ENCODE results near the gene HTR1E.
A peak's percentile ranks its signal among the peaks of the same experiment; 100 is the strongest.
"Not testable (repeated sequence)": the region's sequence is repeated elsewhere in the genome, so short reads cannot be mapped to it uniquely, and the experiment has no call there.

The HTR1E gene, protein sequence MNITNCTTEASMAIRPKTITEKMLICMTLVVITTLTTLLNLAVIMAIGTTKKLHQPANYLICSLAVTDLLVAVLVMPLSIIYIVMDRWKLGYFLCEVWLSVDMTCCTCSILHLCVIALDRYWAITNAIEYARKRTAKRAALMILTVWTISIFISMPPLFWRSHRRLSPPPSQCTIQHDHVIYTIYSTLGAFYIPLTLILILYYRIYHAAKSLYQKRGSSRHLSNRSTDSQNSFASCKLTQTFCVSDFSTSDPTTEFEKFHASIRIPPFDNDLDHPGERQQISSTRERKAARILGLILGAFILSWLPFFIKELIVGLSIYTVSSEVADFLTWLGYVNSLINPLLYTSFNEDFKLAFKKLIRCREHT

DNA sequence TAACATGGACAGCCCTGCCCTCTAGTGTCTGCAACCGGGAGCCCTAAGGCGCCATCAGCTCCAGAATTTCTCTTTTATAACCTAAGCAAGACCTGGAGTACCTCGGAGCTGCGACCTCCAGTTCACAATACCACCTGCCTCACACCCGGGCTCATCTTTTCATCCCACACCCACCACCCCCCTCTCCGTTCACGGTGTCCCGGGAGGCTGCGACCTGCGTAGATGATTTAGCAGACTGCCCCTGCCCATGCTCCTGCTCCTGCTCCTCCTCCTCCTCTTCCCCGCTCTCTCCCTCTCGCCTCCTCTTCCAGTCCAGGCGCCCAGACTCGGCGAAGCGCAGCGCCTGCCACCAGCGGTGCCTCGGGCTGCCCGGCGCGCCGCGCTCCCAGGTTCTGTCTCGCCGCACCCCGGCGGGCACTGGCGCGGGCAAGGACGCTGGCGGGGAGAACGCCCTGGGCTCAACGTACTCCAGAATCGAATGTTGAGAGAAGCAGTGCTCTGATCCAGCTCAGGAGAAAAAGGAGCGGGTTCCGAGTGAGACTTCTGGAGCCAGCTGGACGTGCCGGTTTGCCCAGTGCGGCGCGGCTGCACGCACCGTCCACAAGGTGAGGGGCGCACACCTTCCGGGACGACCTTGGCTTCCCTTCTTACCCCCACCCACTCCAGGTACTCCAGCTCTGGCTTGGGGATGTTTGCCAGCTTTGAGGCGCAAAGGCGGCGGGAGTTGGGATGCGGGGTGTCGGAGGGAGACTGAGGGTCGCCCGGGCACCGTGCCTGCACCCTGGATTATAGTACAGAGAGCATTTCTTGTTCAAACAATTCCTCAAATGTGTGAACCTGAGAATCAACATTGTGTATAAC is at the start of gene HTR1E:
Gene HTR1E (plus strand): TSS at position 310 of the 861 bp plus-strand sequence. CDS start 77,807 bp downstream, outside the sequence.
- intact Hi-C loops (cut with DNase I), result loop anchor here (2.0 kb wide), 1 partner anchor 1015 kb away; no protein-coding TSS in a partner anchor
- DNase-seq, result peak; percentile 17 to 94 (median 62)

DNA sequence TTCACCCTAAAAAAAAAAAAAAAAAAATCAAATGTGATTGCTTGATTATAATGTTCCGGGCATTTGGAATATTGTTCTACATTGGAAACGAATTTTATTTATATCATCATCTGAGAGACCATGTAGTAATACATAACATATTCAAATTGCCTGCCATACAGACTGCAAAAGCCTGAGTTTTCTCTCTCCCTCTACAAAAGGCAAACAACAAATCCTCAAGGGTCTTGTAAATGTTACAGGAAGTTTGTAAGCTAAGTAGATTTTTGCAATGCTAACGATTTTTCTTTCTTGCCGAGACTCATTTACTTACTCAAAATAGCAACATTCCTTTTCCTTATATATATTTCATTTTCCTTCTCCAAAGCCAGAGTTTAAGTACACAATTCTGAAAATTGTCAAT is 49.0 kb upstream of the HTR1E start:
- DNase-seq, result no peak
- intact Hi-C loops (cut with DNase I), result no loop called here

DNA sequence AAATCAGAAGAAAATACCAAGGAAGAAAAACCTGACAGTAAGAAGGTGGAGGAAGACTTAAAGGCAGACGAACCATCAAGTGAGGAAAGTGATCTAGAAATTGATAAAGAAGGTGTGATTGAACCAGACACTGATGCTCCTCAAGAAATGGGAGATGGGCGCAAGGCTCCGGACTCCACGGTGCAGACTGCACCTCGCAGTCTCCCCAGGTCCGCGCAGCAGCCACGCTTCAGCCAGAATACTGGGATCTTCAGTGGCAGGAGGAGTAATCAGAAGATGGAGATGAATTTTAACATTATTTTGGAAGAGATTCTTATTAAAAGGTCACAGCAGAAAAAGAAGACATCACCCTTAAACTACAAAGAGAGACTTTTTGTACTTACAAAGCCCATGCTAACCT is 40.1 kb upstream of the HTR1E start:
- intact Hi-C loops (cut with DNase I), result not testable (repeated sequence)
- peak in 1 of 10 donors; percentile 57 for DNase-seq

DNA sequence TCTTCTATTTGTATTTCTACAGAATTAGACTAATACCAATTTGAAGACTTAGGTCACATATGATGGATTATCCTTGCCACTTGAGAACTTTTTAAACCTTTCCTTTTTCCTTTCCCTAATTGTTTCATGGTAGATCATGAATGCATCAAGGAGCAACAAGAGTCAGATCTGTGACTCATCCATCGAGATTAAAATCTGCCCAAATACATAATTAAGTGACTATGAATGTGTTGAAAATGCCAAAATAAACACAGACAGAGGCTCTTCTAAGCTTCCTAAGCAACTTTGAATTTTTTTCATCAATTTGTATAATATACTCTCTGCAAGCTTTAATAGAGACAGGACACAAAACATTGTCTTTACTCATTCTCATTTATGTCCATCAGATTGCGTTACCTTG is 23.5 kb upstream of the HTR1E start:
- intact Hi-C loops (cut with DNase I), result no loop called here
- DNase-seq, result no peak

DNA sequence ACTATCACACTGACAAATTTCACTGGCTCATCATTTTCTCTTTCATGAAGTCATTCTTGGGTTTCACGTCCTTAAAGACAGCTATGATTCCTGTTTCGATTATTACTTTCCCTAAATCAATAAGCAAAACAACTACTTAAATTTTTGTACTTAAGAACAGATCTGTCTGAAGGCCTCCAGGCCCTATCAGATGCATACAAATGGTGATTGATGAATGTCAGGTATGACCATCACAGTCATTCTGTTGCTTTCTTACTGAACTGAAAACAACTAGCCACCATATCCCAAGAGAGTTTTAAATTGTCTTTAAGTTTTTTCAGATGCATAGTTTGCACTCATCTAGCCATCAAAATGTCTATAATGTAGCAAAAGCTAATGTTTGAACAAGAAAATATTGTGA is 20.9 kb upstream of the HTR1E start:
- no peak for DNase-seq
- intact Hi-C loops (cut with DNase I), result no loop called here

DNA sequence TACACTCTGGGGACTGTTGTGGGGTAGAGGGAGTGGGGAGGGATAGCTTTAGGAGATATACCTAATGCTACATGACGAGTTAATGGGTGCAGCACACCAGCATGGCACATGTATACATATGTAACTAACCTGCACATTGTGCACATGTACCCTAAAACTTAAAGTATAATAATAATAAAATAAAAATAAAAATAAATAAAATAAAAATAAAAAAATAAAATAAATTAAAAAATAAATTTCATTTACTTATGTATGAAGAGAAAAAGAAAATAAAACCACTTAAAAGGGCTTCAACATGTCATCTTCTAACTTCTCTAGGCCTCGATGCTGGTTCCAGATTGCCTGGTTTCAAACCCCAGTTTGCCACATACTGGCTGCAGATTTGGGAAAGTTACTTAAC is 10.2 kb upstream of the HTR1E start:
- DNase-seq; intact Hi-C loops (cut with DNase I): not testable (repeated sequence)

DNA sequence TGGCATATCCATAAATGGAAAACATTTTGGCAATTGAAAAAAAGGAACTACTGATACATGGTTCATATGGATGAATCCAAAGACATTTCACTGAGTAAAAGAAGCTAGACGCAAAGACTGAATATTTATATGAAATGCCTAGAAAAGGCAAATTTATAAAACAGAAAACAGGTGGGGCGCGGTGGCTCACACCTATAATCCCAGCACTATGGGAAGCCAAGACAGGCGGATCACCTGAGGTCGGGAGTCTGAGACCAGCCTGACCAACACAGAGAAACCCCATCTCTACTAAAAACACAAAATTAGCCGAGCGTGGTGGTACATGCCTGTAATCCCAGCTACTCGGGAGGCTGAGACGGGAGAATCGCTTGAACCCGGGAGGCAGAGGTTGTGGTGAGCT is 9.5 kb upstream of the HTR1E start:
- intact Hi-C loops (cut with DNase I), result not testable (repeated sequence)
- peak in 1 of 10 donors; percentile 28 for DNase-seq

DNA sequence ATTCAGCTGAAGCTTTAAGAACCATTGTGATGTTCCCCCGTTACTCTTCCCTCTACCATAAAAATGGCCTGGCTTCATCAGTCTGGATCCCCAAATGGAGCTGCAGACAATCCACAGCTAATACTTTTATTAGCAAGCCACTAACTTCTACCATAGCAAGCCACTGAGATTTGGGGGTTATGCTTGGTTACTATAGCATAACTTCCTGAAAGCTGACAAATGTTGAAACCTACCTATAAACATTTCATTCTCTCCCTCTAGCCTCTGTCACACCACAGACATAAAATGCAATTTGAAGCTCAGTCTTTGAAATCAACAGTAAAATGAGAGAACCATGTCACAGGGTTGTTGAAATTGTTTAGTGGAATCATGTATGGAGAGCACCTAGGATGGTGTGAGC is 3.0 kb upstream of the HTR1E start:
- DNase-seq, result no peak
- intact Hi-C loops (cut with DNase I), result no loop called here

DNA sequence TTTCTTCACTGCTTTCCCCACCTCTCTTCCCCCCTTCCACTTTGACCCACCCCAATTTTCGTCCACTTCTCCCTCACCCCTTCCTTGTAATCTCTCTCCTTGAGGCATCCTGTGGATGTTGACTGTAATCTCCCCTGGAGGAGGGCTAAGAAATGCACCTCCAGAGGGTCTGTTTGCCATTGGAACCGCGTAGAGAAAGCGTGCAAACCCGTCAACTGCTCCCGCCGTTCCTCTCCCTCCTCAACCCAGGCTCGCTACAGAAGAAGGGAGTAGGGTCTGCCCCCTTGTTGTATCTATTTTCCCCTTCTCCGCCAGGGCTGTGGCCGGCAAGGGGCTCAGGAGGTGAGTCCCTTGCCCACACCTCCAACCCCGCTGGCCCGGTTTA is 502 bp upstream of the HTR1E start:
- intact Hi-C loops (cut with DNase I), result loop anchor here (2.0 kb wide), 1 partner anchor 1014 kb away; no protein-coding TSS in a partner anchor
- peak in 1 of 10 donors; percentile 16 for DNase-seq

DNA sequence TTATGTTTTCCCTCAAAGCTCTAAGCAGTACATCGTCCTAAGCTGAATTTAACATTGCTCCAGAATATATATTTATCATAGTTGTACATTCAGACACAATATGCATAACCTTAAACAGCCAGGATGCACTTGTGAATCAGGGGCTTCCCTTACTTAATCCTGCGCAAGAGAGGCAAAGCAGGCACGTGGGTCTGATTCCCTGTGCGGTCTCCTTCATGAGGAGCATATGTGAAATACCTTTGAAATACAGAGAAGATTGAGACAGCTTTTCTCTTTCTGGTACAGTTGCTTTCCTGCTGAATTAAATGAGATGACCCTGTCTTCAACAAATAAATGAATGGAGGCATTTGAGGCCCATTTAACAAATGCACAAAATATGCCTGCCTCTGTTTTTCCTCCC is 1.5 kb downstream of the HTR1E start:
- intact Hi-C loops (cut with DNase I), result no loop called here
- DNase-seq, result peak in 4 of 10 donors; percentile 12 to 73 (median 60)

DNA sequence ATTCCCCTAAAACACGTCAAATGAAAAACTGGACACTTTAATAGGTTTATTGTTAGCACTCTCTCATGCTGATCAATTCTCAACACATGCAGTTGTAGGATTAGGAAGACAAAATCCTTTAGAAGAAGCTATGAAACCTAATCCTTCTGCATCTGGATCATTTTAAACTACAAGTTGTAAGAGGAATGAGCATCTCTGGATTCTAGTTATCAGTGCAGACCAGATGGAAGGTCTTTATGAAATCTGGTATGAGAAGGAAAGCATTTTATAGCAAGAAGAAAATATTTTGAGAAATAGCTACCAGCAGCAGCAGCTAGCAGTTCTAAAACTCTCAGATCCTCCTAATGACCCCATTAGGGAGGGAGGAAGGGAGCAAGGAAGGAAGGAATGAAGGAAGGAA is 4.1 kb downstream of the HTR1E start:
- intact Hi-C loops (cut with DNase I), result no loop called here

DNA sequence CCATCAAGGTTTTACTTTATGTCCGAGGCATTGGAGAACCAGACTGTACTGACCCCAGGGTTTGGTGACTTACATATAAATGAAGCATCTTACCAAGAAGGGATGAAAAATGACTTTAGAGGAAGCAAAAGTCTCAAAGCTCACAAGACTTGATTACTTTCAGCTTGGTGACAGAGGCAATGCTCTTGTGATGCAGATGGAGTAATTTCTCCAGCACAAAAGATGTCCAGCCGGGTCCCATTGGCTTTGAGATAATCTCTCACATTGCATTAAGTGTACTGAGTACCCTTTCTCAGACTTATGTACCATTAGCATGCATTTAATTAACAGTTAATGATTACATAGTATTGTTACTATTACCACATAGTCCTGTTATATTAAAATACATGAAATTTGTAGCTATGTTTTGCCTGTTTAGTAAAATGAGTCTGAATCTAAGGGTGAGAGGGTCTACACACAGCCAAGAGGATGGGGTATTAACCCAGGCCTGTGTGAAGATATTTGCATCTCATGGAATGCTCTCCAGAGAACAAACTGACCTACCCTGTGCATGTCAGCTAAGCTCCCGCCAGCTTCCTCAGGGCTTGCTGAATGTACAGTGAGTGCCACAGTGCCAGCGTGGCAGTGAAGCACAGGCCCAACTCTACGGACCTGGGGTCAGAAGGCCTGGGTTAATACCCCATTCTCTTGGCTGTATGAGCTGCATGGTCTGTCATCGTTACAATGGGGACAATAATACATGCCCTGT is 5.6 kb downstream of the HTR1E start:
- intact Hi-C loops (cut with DNase I), result no loop called here
- DNase-seq, result peak in 1 of 10 donors; percentile 73

More for the DNA sequence above, 4.1 kb downstream of the HTR1E start:
- no peak for DNase-seq

DNA sequence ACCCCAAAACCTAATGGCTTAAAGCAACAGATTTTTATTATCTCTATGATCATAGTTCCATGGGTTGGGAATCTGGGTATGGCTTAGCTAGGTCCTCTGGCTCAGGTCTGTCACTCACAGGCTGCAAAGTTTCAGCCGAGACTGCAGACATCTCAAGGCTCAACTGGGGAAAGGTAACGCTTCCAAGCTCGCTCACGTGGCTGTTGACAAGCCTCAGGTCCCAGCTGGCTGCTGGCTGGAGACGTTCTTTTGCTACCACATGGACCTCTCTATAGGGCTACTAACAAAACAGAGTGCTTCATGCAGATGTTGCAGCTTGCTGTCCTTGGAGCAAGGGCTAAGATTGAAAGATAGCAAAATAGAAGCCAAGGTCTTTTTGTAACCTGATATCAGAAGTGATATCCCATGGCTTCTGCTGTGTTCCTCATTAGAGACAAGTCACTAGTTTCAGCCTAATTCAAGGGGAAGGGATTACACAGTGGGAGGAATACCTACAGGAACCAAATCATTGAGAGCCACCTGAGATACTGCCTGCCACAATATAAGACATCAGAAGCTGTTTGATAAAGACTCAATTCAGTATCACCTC is 6.6 kb downstream of the HTR1E start:
- DNase-seq, result no peak
- intact Hi-C loops (cut with DNase I), result no loop called here

DNA sequence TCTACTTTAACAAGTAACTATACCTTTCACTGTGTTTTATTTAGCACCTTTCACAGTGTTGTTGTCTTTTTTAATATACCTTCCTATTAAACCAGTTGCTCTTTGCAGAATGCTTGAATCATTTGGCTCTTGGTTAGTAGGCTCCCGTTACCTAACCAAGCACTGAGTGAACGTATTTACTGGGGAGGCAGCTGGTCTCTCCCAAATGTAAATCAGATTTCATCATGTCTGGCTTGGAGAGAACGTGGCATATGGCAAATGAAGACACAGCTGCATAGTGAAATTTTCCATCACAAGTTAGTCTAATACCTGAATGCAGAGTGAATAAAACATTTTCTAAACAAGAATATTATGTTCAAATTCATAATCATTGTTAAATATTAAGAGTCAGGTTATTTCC is 12.4 kb downstream of the HTR1E start:
- intact Hi-C loops (cut with DNase I), result no loop called here
- DNase-seq, result no peak

DNA sequence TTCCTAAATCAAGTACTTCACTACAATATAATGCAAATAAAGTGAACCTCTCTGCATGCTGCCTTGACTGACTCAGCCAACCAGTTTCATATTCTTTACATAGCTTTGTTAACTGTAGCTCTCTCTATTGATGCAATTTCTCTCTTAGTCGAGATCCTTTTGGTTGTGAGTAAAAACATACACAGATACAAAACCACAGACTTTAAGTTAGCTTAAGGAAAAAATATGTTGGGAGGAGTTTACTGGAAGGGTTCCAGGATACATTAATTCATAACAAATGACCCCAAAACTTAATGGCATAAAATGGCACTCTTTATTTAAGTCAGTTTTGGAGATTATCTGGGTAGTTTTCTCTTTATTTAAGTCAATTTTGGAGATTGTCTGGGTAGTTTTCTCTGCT is 15.7 kb downstream of the HTR1E start:
- intact Hi-C loops (cut with DNase I), result no loop called here
- DNase-seq, result no peak

DNA sequence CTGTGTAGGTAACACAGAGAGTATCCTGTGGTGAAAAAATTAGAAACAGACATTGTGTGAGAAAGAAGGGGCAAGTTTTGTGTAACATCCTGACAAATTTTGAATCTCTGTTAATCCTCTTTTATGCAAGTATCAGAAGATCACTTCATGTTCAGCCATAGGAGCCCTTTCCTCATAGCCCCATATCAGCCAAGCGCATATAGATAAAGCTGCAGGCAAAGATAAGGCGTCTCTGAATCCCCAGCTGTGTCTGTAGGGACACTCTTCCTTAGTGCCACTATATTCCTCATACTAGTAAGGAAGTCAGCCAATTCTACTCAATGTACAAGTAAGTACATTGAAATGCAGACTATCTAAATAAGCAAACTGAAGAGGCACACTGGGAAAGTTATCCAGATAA is 22.3 kb downstream of the HTR1E start:
- DNase-seq, result no peak
- intact Hi-C loops (cut with DNase I), result no loop called here

DNA sequence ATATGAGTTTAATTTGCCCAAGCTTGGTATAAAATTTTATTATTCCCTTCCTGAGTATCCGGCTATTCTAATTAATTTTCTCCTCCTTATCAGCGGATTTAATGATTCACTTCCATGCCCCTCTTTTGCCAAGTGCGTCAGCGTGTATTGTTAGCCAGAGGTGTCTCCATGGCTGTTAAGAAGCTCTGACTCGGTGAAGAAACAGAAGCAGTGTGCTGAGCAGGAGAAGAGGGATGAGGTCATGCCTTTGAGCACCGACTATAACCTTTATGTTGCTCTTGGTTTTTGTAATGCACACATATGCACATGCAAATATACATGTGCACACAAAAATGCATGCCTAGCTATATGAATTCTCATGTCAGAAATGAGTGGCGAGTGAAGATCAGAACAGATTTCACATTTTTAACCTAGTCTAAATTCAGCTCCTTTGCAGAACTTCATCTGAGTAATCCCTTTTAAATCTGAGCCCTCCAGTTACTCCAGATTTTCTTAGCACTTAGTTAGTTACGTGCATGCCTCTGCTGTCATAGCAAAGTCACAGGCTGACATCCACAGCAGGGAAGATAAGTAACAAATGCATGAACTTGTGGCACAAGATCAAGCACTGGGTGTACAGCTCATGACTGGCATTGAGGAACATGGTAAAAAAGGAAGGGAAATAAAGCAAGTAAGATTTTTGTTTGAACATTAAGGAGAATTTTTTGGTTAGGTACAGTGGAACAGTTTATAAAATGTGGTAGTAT is 24.3 kb downstream of the HTR1E start:
- intact Hi-C loops (cut with DNase I), result no loop called here
- no peak for DNase-seq

DNA sequence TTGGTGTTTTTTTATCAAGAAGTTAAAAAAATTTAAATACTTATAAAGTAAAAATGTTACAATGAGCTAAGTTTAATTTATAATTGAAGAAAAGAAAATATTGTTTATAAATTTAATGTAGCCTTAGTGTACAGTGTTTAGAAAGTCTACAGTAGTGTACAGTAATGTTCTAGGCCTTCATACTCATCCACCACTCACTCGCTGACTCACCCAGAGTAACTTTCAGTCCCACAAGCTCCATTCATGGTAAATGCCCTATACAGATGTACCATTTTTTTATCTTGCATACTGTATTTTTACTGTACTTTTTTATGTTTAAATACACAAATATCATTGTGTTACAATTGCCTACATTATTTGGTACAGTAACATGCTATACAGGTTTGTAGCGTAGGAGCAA is 26.0 kb downstream of the HTR1E start:
- intact Hi-C loops (cut with DNase I), result no loop called here
- DNase-seq, result no peak

DNA sequence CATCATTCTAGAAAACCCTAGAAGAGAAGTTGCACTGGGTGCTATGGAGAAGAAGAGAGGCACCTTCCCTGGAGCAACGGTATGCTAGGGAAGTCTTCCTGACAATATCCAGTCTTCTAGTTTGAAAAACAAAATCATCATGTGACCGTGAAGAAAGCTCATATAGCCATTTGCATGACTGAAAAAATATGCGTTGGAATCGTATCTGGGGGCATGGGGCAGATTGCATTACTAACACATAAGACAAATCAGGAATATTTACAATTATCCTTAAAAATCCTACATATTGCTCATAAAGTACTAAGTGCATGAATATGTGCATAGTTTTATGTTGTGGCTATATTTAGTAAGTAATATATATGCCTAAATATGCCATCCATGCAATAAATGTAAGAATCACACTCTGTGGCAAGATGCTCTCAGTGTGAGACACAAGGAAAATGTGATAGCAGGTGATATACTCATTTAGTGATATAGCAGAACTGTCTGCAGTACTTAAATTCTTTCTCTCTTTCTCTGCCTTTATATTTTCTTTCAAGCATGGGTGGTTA is 26.8 kb downstream of the HTR1E start:
- DNase-seq, result no peak
- intact Hi-C loops (cut with DNase I), result no loop called here
